Fibroblast of skin of right biceps (primary cell): ENCODE measurements around the gene PDK4.
"Not testable (repeated sequence)": the region's sequence is repeated elsewhere in the genome, so short reads cannot be mapped to it uniquely, and the experiment has no call there.

Experiments used
- DNase-seq: peaks from one replicate; pipeline ENCODE4 v3.0.0-alpha.2; 2013

The PDK4 gene

GRCh38 chr7:95604397-95604796, 8.1 kb upstream of the PDK4 start:
- not testable (repeated sequence) for DNase-seq

DNA sequence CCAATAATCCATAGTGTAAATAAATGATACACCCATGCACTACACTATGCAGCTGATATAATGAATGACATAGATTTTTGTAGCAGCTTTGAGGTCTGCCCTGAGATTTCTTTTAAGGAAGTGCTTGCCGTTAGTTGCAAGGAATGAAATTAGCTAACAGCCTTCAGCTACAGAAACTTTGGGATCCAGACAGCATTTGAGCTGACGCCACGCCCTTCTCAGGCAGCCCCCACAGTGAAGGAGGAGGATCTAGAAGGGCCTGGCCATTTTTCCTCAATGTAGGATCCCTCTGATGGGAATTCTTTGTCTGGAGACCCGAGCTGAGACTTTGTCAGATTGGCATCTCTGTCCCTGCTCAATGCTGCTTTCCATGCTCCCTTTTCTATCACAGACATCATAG, 6.1 kb upstream of the PDK4 start:
- DNase-seq = no peak

DNA sequence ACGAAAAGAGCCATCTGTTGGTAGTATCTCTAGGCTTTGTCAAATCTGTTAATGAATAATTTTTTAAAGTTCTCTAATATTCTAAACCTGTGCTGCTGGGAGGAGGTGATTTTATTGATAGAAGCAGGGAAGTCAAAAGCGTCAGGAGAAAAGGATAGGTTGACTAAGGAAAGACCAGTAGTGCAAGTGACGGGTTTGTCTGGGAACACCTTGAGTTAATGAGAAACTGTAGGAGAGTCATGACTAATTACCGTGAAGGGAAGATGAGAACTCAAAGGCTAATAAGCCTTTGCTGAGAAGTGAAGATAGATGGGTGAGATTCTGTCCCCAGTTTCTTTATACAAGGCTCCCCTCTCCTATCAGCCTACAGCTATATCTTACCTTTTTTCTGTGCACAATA, 5.0 kb upstream of the PDK4 start:
- DNase-seq = no peak

DNA sequence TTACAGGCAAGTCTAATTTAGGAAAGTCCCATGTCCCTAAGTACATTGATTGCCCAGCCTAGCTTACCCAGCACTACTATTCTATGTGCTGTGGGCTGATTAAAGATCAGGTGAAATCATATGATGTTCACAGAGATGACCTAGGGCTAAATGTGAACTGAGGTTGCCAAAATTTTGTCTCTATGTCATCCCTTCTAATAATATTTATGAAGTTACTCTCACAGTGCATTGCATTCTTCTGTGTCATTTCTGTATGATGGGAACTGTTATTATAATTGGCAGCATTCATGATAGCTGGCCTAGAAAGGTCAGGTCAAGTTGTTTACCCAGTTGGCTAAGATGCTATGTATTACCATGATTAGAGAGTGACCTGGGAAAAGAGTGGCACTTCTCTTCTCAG, 2.8 kb upstream of the PDK4 start:
- no peak for DNase-seq

DNA sequence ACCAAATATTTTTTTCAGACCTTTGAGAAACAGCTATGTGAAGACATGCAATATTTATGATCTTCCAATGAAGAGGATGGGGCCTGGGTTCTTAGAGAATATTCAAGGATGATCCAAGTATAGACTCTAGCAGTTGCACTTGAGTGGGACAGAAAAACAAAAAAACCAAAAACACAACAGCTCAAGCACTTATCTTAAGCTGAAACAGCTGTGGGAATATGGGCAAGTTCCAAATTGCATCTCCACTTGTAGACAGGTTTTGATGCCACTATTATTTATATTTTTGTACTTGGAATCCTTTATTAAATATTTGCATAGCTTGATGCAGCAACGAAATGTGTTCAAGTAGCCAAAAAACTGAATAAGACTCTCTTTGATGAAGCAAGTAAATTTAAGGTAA, 2.2 kb upstream of the PDK4 start:
- no peak for DNase-seq

GRCh38 chr7:95595746-95596197, 544 bp downstream of the PDK4 start:
- no peak for DNase-seq

- DNase-seq = no peak
Measured at GRCh38 chr7:95594185-95594584, 2.1 kb downstream of the PDK4 start.

DNA sequence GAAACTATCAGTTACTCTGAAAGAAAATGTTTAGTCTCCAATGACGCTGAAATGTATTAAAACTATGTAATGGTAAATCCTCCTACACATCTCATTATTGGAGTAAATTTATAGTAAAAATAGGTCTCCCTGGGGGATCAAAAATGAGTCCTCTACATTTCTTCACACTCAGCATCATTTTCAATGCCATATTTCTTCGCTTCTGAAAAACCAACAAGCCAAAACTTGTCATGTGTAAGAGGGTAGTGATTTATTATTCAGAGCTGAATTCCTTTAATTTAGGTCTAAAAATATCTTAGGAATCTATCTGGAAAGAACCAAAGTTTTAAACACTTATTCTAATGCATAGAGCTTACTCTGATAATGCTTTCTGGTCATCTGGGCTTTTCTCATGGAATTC, 3.0 kb downstream of the PDK4 start:
- peak; percentile 37 for DNase-seq

DNA sequence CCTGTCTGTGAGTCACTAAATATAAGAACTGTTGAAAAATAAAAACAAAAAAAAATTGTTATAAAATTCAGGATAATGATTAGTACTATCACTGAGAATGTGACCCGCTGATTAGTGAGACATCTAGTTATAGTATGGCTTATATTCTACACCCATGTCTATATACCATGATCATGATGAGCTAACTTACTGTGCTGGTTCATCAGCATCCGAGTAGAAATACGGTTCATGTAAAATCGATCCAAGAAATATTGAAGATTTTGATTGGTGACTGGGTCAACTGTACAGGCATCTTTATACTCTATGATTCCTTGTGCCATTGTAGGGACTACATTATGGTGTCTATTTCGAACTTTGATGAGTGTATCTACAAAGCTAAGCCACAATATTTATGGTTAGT, 3.7 kb downstream of the PDK4 start:
- no peak for DNase-seq

DNA sequence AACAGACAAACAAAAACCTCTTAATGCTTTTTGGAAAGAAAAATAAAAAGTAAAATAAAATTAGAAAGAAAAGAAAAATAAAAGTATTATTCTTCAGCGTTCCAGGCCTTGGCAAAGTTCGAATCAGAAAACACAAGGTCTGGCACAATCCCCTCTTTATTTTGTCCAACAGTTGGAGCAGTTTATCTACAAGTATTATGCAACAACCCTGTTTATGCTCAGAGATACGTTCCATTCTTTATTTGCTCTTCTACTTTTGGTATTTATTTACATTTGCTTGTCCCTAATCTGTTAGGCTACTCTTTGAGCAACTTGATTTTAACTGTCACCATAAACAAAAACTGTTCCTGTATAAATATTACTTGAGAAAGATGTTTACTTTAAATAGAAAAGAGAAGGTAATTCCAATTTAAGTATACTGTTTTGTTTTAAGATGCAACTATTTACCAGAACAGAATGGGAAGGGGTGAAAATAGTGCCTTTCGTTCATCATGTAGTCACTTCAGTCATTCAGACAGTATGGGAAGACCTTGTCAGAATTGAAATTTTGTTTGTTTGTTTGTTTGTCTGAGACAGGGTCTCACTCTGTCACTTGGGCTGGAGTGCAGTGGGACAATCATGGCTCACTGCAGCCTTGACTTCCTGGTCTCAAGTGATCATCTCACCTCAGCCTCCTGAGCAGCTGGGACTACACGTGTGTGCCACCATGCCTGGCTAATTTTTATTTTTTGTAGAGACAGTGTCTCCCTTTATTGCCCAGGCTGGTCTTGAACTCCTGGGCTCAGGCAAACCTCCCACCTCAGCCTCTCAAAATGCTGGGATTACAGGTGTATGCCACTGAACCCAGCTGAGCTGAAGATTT, 5.7 kb downstream of the PDK4 start:
- DNase-seq = no peak

- no peak for DNase-seq
Measured at GRCh38 chr7:95589766-95590165, 6.5 kb downstream of the PDK4 start.

- no peak for DNase-seq
Measured at GRCh38 chr7:95589031-95589430, 7.3 kb downstream of the PDK4 start.

GRCh38 chr7:95586951-95587301, 9.4 kb downstream of the PDK4 start:
- no peak for DNase-seq

DNA sequence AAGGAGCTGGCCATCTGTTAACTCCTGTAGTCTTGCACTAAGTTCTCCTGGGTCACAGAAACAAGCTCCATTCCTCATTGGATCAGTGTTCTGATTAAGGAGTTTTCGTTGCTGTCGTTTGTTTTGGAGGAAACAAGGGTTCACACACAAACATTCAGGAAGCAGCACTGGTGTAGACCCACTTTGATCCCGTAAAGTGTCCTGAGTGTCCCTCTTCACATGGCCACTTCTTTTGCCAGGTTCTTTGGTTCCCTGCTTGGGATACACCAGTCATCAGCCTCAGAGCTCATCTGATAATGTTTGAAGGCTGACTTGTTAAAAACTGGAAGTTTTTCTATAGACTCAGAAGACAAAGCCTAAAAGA, 10.9 kb downstream of the PDK4 start:
- no peak for DNase-seq

GRCh38 chr7:95584769-95585425, 11.4 kb downstream of the PDK4 start:
- no peak for DNase-seq

DNA sequence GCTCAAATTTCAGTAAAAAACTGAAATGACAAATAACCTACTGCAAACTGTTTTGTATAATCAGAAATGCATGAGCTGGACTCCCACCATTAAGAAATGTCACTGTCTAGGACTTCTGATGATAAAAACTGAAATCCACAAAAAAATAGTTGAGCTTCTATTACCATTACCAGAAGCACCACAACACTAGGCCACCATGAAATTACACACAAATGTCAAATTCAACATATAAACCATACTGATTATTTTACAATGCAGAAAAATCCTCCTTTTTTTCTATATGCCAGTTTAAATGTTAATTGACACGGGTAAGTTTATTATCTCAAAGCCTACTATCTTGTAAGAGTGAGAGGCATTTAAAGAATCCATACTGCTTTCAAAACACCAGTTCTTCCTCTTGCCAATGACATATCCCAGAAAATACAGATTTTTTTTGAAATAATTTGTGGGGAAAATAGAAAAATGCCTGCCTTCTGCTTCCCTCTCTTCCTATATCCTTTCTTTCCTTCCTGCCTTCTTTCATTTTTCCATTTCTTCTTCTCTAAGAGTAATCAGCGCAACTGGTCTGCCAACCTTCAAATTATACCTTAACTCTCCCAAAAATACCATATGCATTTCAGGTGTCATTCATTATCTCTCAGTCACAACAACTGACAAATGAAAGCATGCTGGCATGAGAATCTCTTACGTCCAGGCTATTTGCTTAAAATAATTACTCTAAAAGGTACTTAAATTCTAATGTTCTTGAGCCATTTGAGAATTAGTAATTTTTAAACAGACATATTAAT, 12.3 kb downstream of the PDK4 start:
- no peak for DNase-seq

DNA sequence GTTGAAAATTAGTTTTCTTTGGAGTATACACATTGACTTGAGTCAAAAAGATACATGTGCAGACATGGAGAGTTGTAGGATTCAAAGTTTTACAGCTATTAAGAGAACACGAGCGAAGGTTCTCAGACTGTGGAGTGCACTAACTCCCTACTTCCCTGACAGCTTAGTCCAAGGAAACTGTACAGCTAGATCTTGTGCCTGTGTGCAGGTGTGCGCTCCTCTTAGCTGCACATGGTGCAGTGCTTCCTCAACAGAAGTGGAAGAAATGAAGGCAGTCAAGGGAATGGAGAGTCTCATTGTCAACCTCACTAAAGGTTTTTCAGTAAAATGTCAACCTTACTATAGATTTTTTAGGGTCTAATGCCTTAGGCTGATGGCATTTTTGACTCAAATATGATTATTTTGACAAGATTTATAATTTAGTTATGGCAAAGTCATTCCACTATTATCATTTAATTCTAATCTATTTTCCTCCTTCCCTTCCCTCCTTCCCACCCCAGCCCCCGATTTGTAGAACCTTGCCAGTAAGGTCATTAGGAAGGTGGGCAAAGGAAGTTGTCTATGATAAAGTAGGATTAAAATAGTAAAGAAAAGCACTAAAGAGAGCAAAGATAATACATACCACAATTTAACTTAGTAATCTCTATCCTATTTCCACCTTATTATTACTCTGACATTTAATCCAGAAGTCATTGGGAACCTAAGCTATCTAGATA, 13.6 kb downstream of the PDK4 start:
- no peak for DNase-seq

DNA sequence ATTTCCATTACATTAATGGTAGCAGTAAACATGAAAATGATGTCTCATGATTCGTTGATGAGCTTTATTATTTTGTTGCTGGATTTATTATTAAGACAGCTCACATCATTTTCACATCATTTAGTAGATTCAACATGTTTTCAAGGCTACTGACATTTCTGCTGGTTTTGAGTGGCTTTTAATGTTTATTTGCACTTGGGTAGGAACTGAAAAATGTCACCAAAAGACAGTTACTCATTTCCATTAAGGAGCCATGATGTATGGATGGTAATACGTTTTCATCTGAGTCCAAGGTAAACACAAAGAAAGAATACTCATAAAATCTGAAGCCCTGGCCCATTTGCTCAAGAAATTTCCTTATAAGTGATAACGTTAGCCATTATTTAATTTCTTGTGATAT, 14.8 kb downstream of the PDK4 start:
- DNase-seq = no peak

GRCh38 chr7:95579318-95579717, 17.0 kb downstream of the PDK4 start:
- DNase-seq = no peak

DNA sequence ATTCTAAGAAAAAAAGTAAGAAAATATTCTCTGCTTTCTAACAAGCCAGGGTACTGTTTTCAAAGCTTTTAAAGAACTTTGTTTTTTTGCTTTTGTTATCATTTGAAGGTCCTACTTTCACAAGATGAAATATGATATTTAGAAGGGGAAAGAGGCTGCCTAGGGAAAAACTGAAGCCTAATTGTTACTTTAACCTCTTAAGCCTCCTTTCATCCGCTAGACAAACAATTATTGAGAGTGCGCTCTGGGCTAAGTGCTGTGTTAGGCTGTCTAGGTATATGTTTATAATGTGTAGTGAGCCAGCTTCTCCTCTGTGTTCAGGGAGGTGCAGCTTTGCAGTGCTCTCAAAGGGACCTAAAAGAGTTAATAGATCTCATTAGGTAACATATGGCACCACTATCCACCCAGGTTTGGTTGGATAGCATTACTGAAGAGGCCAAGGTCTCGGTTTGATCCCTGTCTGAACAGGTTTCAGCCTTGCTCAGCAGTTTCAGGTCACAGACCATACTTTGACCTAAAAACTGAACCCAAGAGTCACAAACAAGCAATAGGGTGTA, 17.9 kb downstream of the PDK4 start:
- DNase-seq = no peak

DNA sequence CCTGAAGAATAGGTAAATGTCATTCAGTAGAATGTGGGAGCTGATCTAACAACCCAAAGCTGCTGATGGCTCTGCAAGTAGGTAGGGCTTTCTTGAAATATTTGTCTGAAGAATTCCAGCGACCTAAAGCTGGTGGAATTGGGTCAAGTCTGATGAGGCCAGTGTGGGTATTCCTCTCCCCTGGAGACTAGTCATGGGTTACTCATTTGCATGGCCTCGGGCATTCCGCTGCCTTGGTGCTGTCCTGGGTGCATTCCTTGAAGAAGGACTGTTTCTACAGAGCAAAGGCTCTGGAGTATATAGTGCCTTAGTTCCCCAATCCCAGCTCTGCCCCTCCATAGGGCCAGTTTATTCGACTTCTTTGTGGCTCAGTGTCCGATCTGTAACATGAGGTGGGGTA, 19.2 kb downstream of the PDK4 start:
- no peak for DNase-seq

DNA sequence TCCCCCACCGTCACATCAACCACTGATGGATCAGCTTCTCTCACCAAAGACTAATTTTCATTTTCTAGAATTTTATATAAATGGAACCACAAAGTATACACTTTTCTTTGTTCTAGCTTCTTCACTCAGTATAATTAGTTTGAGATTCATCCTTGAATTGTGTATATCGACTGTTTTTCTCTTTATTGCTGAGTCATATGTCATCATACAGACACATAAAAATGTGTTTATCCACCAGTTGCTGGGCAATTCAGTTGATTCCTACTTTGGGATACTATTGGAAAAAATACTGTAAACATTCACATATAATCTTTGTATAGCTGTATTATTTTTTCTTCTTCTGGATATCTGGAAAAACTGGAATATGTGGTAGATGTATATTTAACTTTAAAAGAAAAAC, 26.6 kb downstream of the PDK4 start:
- DNase-seq = no peak

- no peak for DNase-seq
Measured at GRCh38 chr7:95560674-95561073, 35.6 kb downstream of the PDK4 start.
